RPMI7951 (cell line): Measurements from ENCODE around the gene HEMK1. TPM values are rescaled to one million over a fixed set of nuclear protein-coding genes. Genes with fewer than 3 reads are reported as not detected.
A peak's percentile ranks its signal among the peaks of the same experiment; 100 is the strongest.

Experiments used
- DNase-seq: peaks from one replicate; pipeline ENCODE4 v3.0.0-alpha.2; 2012; ENCODE audit warnings: low read depth
- total RNA-seq: library from RNA; depleted of rRNA; stranded (reverse); fragments of >200 nt; shearing (Covaris generic); gene quantifications from 2 replicates; pipeline ENCODE4 v1.2.3, GENCODE V29; 2014

Gene HEMK1
- total RNA-seq, 1 experiment from 2014 or later, result 8.8 TPM

- DNase-seq, result no peak
Measured at GRCh38 chr3:50574444-50574831, 5.1 kb downstream of the HEMK1 start.

GRCh38 chr3:50575372-50575771 lies 6.0 kb downstream of the HEMK1 start:
- DNase-seq, result peak; percentile 76

- no peak for DNase-seq
Measured at GRCh38 chr3:50577348-50577747, 8.0 kb downstream of the HEMK1 start.

- no peak for DNase-seq
Measured at GRCh38 chr3:50580683-50581458, 11.5 kb downstream of the HEMK1 start.

GRCh38 chr3:50581459-50581842 lies 12.1 kb downstream of the HEMK1 start:
- DNase-seq, result no peak

- DNase-seq, result no peak
Measured at GRCh38 chr3:50582083-50582482, 12.8 kb downstream of the HEMK1 start.

- no peak for DNase-seq
Measured at GRCh38 chr3:50583897-50584296, 14.6 kb downstream of the HEMK1 start.

- no peak for DNase-seq
Measured at GRCh38 chr3:50584391-50584790, 15.1 kb downstream of the HEMK1 start.

GRCh38 chr3:50585919-50586762 lies 16.8 kb downstream of the HEMK1 start:
- DNase-seq, result no peak

GRCh38 chr3:50586763-50587070 lies 17.4 kb downstream of the HEMK1 start:
- DNase-seq, result no peak

- peak; percentile 11 for DNase-seq
Measured at GRCh38 chr3:50587373-50587772, 18.1 kb downstream of the HEMK1 start.

- no peak for DNase-seq
Measured at GRCh38 chr3:50587806-50588758, 18.8 kb downstream of the HEMK1 start.

- peak; percentile 29 for DNase-seq
Measured at GRCh38 chr3:50588759-50589433, 19.6 kb downstream of the HEMK1 start.

GRCh38 chr3:50591196-50591741 lies 21.9 kb downstream of the HEMK1 start:
- DNase-seq, result no peak

GRCh38 chr3:50592568-50592967 lies 23.2 kb downstream of the HEMK1 start:
- DNase-seq, result no peak

- DNase-seq, result no peak
Measured at GRCh38 chr3:50594253-50594785, 25.0 kb downstream of the HEMK1 start.

- DNase-seq, result no peak
Measured at GRCh38 chr3:50599115-50599715, 29.9 kb downstream of the HEMK1 start.

- no peak for DNase-seq
Measured at GRCh38 chr3:50599716-50600118, 30.4 kb downstream of the HEMK1 start.

- no peak for DNase-seq
Measured at GRCh38 chr3:50600141-50600753, 30.9 kb downstream of the HEMK1 start.
